Keratinocyte (primary cell): ENCODE measurements around the gene SEC14L2. TPM values are rescaled to one million over a fixed set of nuclear protein-coding genes. Genes with fewer than 3 reads are reported as not detected.
"Not testable (repeated sequence)": the region's sequence is repeated elsewhere in the genome, so short reads cannot be mapped to it uniquely, and the experiment has no call there.

Source experiments
- DNase-seq: peaks from one replicate; pipeline ENCODE4 v3.0.0-alpha.2; 2011; ENCODE audit warnings: low read depth, missing footprints, low spot score
- FAIRE-seq: peaks from 2 replicates; lab custom pipeline; 2011; peaks lifted over from hg19 to GRCh38; lab: Jason Lieb, UNC
- H2AFZ ChIP-seq: 2 replicates; pipeline ENCODE4 v1.6.0; 2012; ENCODE audit warnings: low read length, control low read depth, inconsistent platforms; ENCODE audit not compliant: control insufficient read depth
- H3K27ac ChIP-seq: 2 replicates; pipeline ENCODE4 v1.5.1; 2011; ENCODE audit warnings: low read length; ENCODE audit not compliant: control insufficient read depth, insufficient read depth
- H3K27me3 ChIP-seq: 3 replicates; pipeline ENCODE4 v1.6.0; 2011; ENCODE audit warnings: low read length; ENCODE audit not compliant: control insufficient read depth, insufficient read depth; ENCODE audit errors: extremely low read depth
- H3K36me3 ChIP-seq, 2 experiments: 2 replicates in 1 of 2; 3 replicates in 1 of 2; pipeline ENCODE4 v1.5.1; 2011; ENCODE audit warnings: low read length in 2 of 2, mild to moderate bottlenecking in 1 of 2; ENCODE audit not compliant: control insufficient read depth in 2 of 2, insufficient read depth in 2 of 2; ENCODE audit errors: extremely low read depth in 1 of 2
- H3K4me1 ChIP-seq: 3 replicates; pipeline ENCODE4 v1.5.1; 2011; ENCODE audit warnings: low read length; ENCODE audit not compliant: control insufficient read depth, insufficient read depth; ENCODE audit errors: extremely low read depth
- H3K4me2 ChIP-seq: 3 replicates; pipeline ENCODE4 v1.6.0; 2011; ENCODE audit warnings: low read depth, low read length; ENCODE audit not compliant: control insufficient read depth, insufficient read depth; ENCODE audit errors: extremely low read depth
- H3K4me3 ChIP-seq, 3 experiments: fragments of 200-600 bp in 1 of 3; sonication (generic) in 1 of 3; 2 replicates in 2 of 3; 3 replicates in 1 of 3; pipeline ENCODE4 v1.5.1; 2011 to 2016; ENCODE audit warnings: low read length in 3 of 3, mild to moderate bottlenecking in 3 of 3, control low read depth in 2 of 3, inconsistent platforms in 1 of 3, low read depth in 1 of 3, mixed read lengths in 1 of 3, mixed run types in 1 of 3, moderate library complexity in 1 of 3; ENCODE audit not compliant: control insufficient read depth in 2 of 3, insufficient read depth in 2 of 3; ENCODE audit errors: extremely low read depth in 1 of 3
- H3K79me2 ChIP-seq: 2 replicates; pipeline ENCODE4 v1.6.0; 2012; ENCODE audit warnings: low read length; ENCODE audit not compliant: control insufficient read depth, insufficient read depth
- H3K9ac ChIP-seq: 3 replicates; pipeline ENCODE4 v1.6.0; 2011; ENCODE audit warnings: low read length; ENCODE audit not compliant: control insufficient read depth, insufficient read depth; ENCODE audit errors: extremely low read depth
- H3K9me1 ChIP-seq: 3 replicates; pipeline ENCODE4 v1.6.0; 2011; ENCODE audit warnings: low read length; ENCODE audit not compliant: control insufficient read depth, insufficient read depth; ENCODE audit errors: extremely low read depth
- H3K9me3 ChIP-seq: 2 replicates; pipeline ENCODE4 v1.5.1; 2012; ENCODE audit warnings: low read depth, low read length; ENCODE audit not compliant: control insufficient read depth
- H4K20me1 ChIP-seq: 3 replicates; pipeline ENCODE4 v1.6.0; 2011; ENCODE audit warnings: low read length; ENCODE audit not compliant: control insufficient read depth, insufficient read depth; ENCODE audit errors: extremely low read depth
- CTCF ChIP-seq, 3 experiments: IDR thresholded peaks in 1 of 3; conservative IDR thresholded peaks in 1 of 3; optimal IDR thresholded peaks in 1 of 3; 2 replicates in 2 of 3; 3 replicates in 1 of 3; pipeline versions ENCODE3 to v1.5.1; 2011; ENCODE audit warnings: low read length in 3 of 3, mild to moderate bottlenecking in 3 of 3, moderate library complexity in 2 of 3, control low read depth in 1 of 3, inconsistent platforms in 1 of 3; ENCODE audit not compliant: insufficient read depth in 2 of 3; ENCODE audit errors: extremely low read depth in 1 of 3
- EZH2 ChIP-seq: IDR thresholded peaks from one replicate; pipeline ENCODE4 v1.6.1; 2012; ENCODE audit warnings: inconsistent platforms, mild to moderate bottlenecking, low read length, moderate library complexity
- dilution Hi-C: fragments of 300-500 bp; cut with MboI; formaldehyde crosslinking; loops from one replicate; pipeline ENCODE4 v1.7.0; 2020; ENCODE audit warnings: low sequenced_read_pairs; ENCODE audit not compliant: extremely low pct_ligation_motif_present
- polyA plus RNA-seq, 5 experiments: library from polyadenylated mRNA; depleted of rRNA in 3 of 5; stranded (reverse) in 3 of 5; stranded (forward) in 1 of 5; unstranded in 1 of 5; fragments of >200 nt; gene quantifications; 1 replicate in 1 of 5; 2 replicates in 3 of 5; 3 replicates in 1 of 5; pipeline versions ENCODE4 v1.2.1 to v1.2.3, GENCODE V29; 2011 to 2012; ENCODE audit warnings: missing spikeins in 2 of 5, low read depth in 1 of 5, low replicate concordance in 1 of 5

Gene SEC14L2
- polyA plus RNA-seq, 1 donor (not counting 4 experiments of a cell fraction or from before 2014, with no cell fraction given), result 103 TPM

DNA sequence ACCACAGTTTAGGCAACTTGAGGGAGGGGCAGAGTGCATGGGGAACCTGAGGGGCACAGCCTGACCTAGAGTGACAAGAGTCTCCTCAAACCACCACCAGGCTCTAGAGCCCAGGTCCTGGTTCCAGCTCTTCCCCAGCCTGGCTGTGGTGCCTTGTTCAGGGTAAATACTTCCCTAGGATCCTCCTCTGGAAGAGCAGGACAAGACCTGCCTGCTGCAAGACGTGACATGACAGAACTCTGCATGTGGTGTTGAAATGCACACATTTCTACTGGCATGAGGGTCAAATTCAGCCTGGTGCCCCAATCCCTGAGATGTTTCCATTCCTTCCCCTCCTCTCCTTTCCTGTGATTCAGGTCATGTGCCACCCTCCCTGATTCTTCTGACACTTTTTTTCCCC is 3.3 kb downstream of the SEC14L2 start:
- Histone ChIP-seq H4K20me1 (no peaks in the 10 kb centered on the region), H3K9ac (peak overlapping the region; percentile 8), H3K27me3 (no peaks in the 10 kb centered on the region), H3K4me2 (peak overlapping the region; percentile 42), H3K9me1 (no peaks in the 10 kb centered on the region), H3K27ac (peak overlapping the region; percentile 7), H2AFZ (no peak overlapping the region), H3K4me1 (peaks cover 30% of the 10 kb centered on the region), H3K36me3 (peaks cover 13 to 34% of the 10 kb centered on the region in 2 experiments), H3K79me2 (peaks cover 72% of the 10 kb centered on the region), H3K4me3 (peak overlapping the region in 1 of 3 experiments; percentile 16), H3K9me3 (no peaks in the 10 kb centered on the region)
- FAIRE-seq (peak; percentile 99), DNase-seq (no peak)
- dilution Hi-C loops, result no loop called here
- TF ChIP-seq EZH2 (no peak), CTCF (optimal IDR thresholded peaks at IDR 0.05 in 1 of 3, IDR thresholded peaks at IDR 0.05 in 1 of 3, conservative IDR thresholded peaks at IDR 0.05 in 1 of 3; ENCODE audit: extremely low read depth in 1 of 3, insufficient read depth in 2 of 3, low read length in 3 of 3) (no peak)

DNA sequence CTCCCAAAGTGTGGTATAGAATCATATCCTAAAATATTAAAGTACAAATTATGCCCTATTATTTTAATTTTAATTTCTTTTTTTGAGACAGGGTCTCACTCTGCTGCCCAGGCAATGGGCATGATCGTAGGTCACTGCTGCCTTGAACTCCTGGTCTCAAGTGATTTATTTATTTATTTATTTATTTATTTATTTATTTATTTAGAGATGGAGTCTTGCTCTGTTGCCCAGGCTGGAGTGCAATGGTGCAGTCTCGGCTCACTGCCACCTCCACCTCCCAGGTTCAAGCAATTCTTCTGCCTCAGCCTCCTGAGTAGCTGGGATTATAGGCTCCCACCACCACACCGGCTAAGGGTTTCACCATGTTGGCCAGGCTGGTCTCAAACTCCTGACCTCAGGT is 4.2 kb downstream of the SEC14L2 start:
- Histone ChIP-seq H3K4me1 (peaks cover 30% of the 10 kb centered on the region), H3K36me3 (peaks cover 14 to 34% of the 10 kb centered on the region in 2 experiments), H3K79me2 (peaks cover 79% of the 10 kb centered on the region)
- H3K27ac ChIP-seq, dilution Hi-C loops, FAIRE-seq, H3K4me3 ChIP-seq, H3K9ac ChIP-seq, H3K27me3 ChIP-seq, H2AFZ ChIP-seq, H3K4me2 ChIP-seq, DNase-seq, H3K9me3 ChIP-seq, H3K9me1 ChIP-seq, H4K20me1 ChIP-seq: not testable (repeated sequence)
